ENCODE measurements around the gene DIDO1.
"Not testable (repeated sequence)": the region's sequence is repeated elsewhere in the genome, so short reads cannot be mapped to it uniquely, and the experiment has no call there.

Gene DIDO1

DNA sequence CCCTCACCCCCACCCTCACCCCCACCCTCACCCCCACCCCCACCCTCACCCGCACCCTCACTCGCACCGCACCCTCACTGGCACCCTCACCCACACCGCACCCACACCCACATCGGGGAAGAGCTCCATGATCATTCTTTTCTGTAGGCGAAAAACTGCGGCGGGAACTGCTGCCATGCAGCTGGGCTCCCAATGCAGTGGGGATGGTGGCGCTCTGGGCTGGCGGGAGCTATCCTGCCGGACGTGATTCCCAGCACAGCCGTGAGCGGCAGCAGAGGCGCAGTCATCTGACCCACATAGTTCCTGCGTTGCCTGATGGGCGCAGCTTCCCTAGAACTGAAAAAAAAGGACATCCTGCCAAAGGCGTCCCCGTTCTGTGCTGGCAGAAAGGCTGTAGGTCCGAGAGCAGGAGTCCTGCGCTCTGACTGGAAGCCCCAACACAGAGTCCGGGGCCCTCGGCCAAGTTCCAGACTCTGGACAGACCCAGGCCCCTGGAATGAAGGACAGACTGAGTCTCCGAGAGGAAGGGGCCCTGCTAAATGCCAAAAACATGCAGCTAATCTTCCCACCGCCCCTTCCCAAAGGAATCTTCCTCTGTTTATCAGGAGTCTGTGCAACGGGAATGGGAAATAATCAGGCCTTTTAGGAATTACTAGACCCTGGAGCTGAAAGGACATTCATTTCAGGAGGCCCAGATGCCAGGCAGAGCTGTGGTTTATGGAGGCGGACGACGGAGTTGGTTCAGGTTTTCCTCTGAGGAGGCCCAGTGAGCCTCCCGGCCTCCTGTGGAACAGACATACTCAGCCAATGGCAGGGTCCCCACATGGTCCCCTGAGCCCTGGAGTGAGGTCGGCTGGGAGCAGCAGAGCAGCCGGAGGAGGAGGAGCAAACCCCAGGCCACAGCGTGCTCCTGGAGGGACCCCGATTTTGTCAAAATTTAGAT lies 50.6 kb downstream of the DIDO1 start:
- Histone ChIP-seq H3K23ac (ENCODE audit: low read length in 2 of 2) (peak overlapping the region in 1 of 2 experiments; percentile 23), H3K27ac (ENCODE audit: low read length, poor library complexity, severe bottlenecking) (no peak overlapping the region), H3K18ac (ENCODE audit: low read depth in 1 of 2, low read length in 2 of 2) (peak overlapping the region; percentile 8 to 50), H2BK15ac (ENCODE audit: low read depth, poor library complexity, severe bottlenecking) (no peak overlapping the region), H2BK12ac (ENCODE audit: low read length in 2 of 2) (peak overlapping the region in 1 of 2 experiments; percentile 43), H3K9me3 (ENCODE audit: control insufficient read depth, low read length) (no peaks in the 10 kb centered on the region), H3K9ac (ENCODE audit: low read length) (peak overlapping the region; percentile 77), H2BK5ac (ENCODE audit: low read depth, low read length, poor library complexity, severe bottlenecking) (no peak overlapping the region), H3K4me3 (ENCODE audit: insufficient read depth in 1 of 2, low read depth in 1 of 2, low read length in 2 of 2) (peak overlapping the region in 1 of 2 experiments; percentile 62), H3K27me3 (ENCODE audit: control insufficient read depth in 1 of 2, insufficient read depth in 1 of 2, low read length in 2 of 2) (no peaks in the 10 kb centered on the region), H3K4ac (ENCODE audit: low read depth in 1 of 2, low read length in 2 of 2) (peak overlapping the region in 1 of 2 experiments; percentile 29), H2BK120ac (ENCODE audit: low read depth, low read length) (no peak overlapping the region), H2AFZ (ENCODE audit: low read depth, low read length) (no peak overlapping the region), H3K4me2 (ENCODE audit: low read length, poor library complexity, severe bottlenecking) (no peak overlapping the region), H4K8ac (ENCODE audit: low read length) (peak overlapping the region; percentile 72), H3K4me1 (ENCODE audit: control insufficient read depth, insufficient read depth, low read depth, low read length) (peaks cover 17% of the 10 kb centered on the region), H4K91ac (ENCODE audit: low read length) (peak overlapping the region; percentile 57), H3K14ac (ENCODE audit: low read length in 2 of 2) (no peak overlapping the region), H2AK5ac (ENCODE audit: low read length, severe bottlenecking) (no peak overlapping the region), H3K79me1 (replicated peaks; ENCODE audit: low read length, poor library complexity, severe bottlenecking) (peaks cover 15% of the 10 kb centered on the region), H3K36me3 (ENCODE audit: control insufficient read depth in 1 of 2, insufficient read depth in 2 of 2, low read depth in 1 of 2, low read length in 2 of 2) (peaks cover 13 to 27% of the 10 kb centered on the region in 2 experiments)
- 66% methylated on average over 32 of the region's 34 CpGs for WGBS
- DNase-seq = peak; percentile 89

DNA sequence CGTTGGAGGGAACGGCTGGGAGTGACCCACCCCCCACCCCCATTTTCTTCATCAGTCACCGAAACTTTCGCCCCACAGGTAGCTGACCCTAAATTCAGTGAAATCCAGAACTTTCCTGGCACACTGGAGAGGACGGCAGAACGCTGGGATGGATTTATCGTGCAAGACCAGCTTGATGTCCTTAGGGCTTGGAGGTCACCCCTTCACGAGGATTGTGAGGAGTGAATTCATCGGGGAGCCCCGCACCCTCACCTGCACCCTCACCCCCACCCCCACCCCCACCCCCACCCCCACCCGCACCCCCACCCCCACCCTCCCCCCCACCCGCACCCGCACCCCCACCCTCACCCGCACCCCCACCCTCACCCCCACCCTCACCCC lies 51.4 kb downstream of the DIDO1 start:
- H3K4me1 ChIP-seq (ENCODE audit: control insufficient read depth, insufficient read depth, low read depth, low read length) = peaks cover 17% of the 10 kb centered on the region
- no peak overlapping the region for H3K4me3 ChIP-seq (ENCODE audit: insufficient read depth in 1 of 2, low read depth in 1 of 2, low read length in 2 of 2)
- no peak overlapping the region for H3K27ac ChIP-seq (ENCODE audit: low read length, poor library complexity, severe bottlenecking)
- H4K8ac ChIP-seq (ENCODE audit: low read length) = no peak overlapping the region
- no peak overlapping the region for H2BK15ac ChIP-seq (ENCODE audit: low read depth, poor library complexity, severe bottlenecking)
- no peaks in the 10 kb centered on the region for H3K9me3 ChIP-seq (ENCODE audit: control insufficient read depth, low read length)
- H2AFZ ChIP-seq (ENCODE audit: low read depth, low read length) = no peak overlapping the region
- H3K14ac ChIP-seq (ENCODE audit: low read length in 2 of 2) = no peak overlapping the region
- H3K36me3 ChIP-seq (ENCODE audit: control insufficient read depth in 1 of 2, insufficient read depth in 2 of 2, low read depth in 1 of 2, low read length in 2 of 2) = peaks cover 7 to 19% of the 10 kb centered on the region in 2 experiments
- no peak overlapping the region for H4K91ac ChIP-seq (ENCODE audit: low read length)
- no peak overlapping the region for H3K18ac ChIP-seq (ENCODE audit: low read depth in 1 of 2, low read length in 2 of 2)
- no peak overlapping the region for H2BK120ac ChIP-seq (ENCODE audit: low read depth, low read length)
- no peak for DNase-seq
- no peak overlapping the region for H3K4ac ChIP-seq (ENCODE audit: low read depth in 1 of 2, low read length in 2 of 2)
- no peak overlapping the region for H2BK5ac ChIP-seq (ENCODE audit: low read depth, low read length, poor library complexity, severe bottlenecking)
- H2BK12ac ChIP-seq (ENCODE audit: low read length in 2 of 2) = no peak overlapping the region
- H3K9ac ChIP-seq (ENCODE audit: low read length) = no peak overlapping the region
- no peak overlapping the region for H2AK5ac ChIP-seq (ENCODE audit: low read length, severe bottlenecking)
- H3K79me1 ChIP-seq (replicated peaks; ENCODE audit: low read length, poor library complexity, severe bottlenecking) = peaks cover 8% of the 10 kb centered on the region
- WGBS = 88% methylated on average over 2 of the region's 14 CpGs
- no peak overlapping the region for H3K4me2 ChIP-seq (ENCODE audit: low read length, poor library complexity, severe bottlenecking)
- no peaks in the 10 kb centered on the region for H3K27me3 ChIP-seq (ENCODE audit: control insufficient read depth in 1 of 2, insufficient read depth in 1 of 2, low read length in 2 of 2)
- no peak overlapping the region for H3K23ac ChIP-seq (ENCODE audit: low read length in 2 of 2)

DNA sequence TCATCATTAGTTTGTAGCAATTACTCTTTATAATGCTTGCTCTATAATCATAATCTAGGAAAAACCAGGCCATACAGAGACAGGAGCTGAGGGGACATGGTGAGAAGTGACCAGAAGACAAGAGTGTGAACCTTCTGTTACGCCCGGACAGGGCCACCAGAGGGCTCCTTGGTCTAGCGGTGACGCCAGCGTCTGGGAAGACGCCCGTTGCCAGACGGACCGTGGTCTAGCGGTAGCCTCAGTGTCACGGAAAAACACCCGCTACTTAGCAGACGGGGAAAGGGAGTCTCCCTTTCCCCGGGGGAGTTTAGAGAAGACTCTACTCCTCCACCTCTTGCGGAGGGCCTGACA lies 52.6 kb downstream of the DIDO1 start:
- not testable (repeated sequence) for H2BK12ac ChIP-seq (ENCODE audit: low read length in 2 of 2); H3K27ac ChIP-seq (ENCODE audit: low read length, poor library complexity, severe bottlenecking); H4K8ac ChIP-seq (ENCODE audit: low read length); H3K4me2 ChIP-seq (ENCODE audit: low read length, poor library complexity, severe bottlenecking); H2BK120ac ChIP-seq (ENCODE audit: low read depth, low read length); H4K91ac ChIP-seq (ENCODE audit: low read length); H3K79me1 ChIP-seq (replicated peaks; ENCODE audit: low read length, poor library complexity, severe bottlenecking); H3K23ac ChIP-seq (ENCODE audit: low read length in 2 of 2); H3K4ac ChIP-seq (ENCODE audit: low read depth in 1 of 2, low read length in 2 of 2); H3K18ac ChIP-seq (ENCODE audit: low read depth in 1 of 2, low read length in 2 of 2); H2AFZ ChIP-seq (ENCODE audit: low read depth, low read length); H3K14ac ChIP-seq (ENCODE audit: low read length in 2 of 2); H2BK15ac ChIP-seq (ENCODE audit: low read depth, poor library complexity, severe bottlenecking); H3K4me3 ChIP-seq (ENCODE audit: insufficient read depth in 1 of 2, low read depth in 1 of 2, low read length in 2 of 2); H2BK5ac ChIP-seq (ENCODE audit: low read depth, low read length, poor library complexity, severe bottlenecking); H3K36me3 ChIP-seq (ENCODE audit: control insufficient read depth in 1 of 2, insufficient read depth in 2 of 2, low read depth in 1 of 2, low read length in 2 of 2); H3K27me3 ChIP-seq (ENCODE audit: control insufficient read depth in 1 of 2, insufficient read depth in 1 of 2, low read length in 2 of 2); H2AK5ac ChIP-seq (ENCODE audit: low read length, severe bottlenecking); H3K9me3 ChIP-seq (ENCODE audit: control insufficient read depth, low read length); H3K9ac ChIP-seq (ENCODE audit: low read length)
- H3K4me1 ChIP-seq (ENCODE audit: control insufficient read depth, insufficient read depth, low read depth, low read length) = peaks cover 16% of the 10 kb centered on the region
- peak; percentile 91 for DNase-seq
- WGBS = 0% methylated on average over 5 of the region's 15 CpGs

DNA sequence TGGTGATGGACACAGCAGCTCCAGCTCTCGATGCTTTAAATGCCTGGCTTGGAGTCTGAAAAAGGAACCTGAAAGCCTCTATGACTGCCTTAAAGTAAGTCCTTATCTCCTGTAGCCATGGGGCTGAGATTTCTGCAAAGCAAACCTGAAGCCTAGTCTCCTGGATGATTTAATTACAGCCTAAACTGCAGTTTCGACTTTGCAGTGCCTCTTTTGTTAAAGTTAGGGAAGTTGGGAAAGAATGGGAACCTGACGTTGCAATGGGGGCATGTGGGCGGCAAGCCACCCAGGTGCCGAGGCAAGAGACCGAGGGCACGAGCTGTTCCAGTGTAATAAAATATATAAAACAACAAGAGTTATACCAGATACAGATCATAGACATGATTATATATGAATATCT lies 53.0 kb downstream of the DIDO1 start:
- H2BK12ac ChIP-seq (ENCODE audit: low read length in 2 of 2) = peak overlapping the region in 1 of 2 experiments; percentile 46
- no peaks in the 10 kb centered on the region for H3K9me3 ChIP-seq (ENCODE audit: control insufficient read depth, low read length)
- no peak overlapping the region for H3K4me3 ChIP-seq (ENCODE audit: insufficient read depth in 1 of 2, low read depth in 1 of 2, low read length in 2 of 2)
- no peak overlapping the region for H2BK5ac ChIP-seq (ENCODE audit: low read depth, low read length, poor library complexity, severe bottlenecking)
- no peak overlapping the region for H3K18ac ChIP-seq (ENCODE audit: low read depth in 1 of 2, low read length in 2 of 2)
- no peaks in the 10 kb centered on the region for H3K27me3 ChIP-seq (ENCODE audit: control insufficient read depth in 1 of 2, insufficient read depth in 1 of 2, low read length in 2 of 2)
- H3K14ac ChIP-seq (ENCODE audit: low read length in 2 of 2) = no peak overlapping the region
- no peak overlapping the region for H3K27ac ChIP-seq (ENCODE audit: low read length, poor library complexity, severe bottlenecking)
- peaks cover 16% of the 10 kb centered on the region for H3K4me1 ChIP-seq (ENCODE audit: control insufficient read depth, insufficient read depth, low read depth, low read length)
- H4K91ac ChIP-seq (ENCODE audit: low read length) = no peak overlapping the region
- H2BK120ac ChIP-seq (ENCODE audit: low read depth, low read length) = no peak overlapping the region
- H3K23ac ChIP-seq (ENCODE audit: low read length in 2 of 2) = no peak overlapping the region
- peaks cover 2 to 9% of the 10 kb centered on the region in 2 experiments for H3K36me3 ChIP-seq (ENCODE audit: control insufficient read depth in 1 of 2, insufficient read depth in 2 of 2, low read depth in 1 of 2, low read length in 2 of 2)
- H2AK5ac ChIP-seq (ENCODE audit: low read length, severe bottlenecking) = no peak overlapping the region
- no peak overlapping the region for H3K4ac ChIP-seq (ENCODE audit: low read depth in 1 of 2, low read length in 2 of 2)
- no peak for DNase-seq
- no peak overlapping the region for H4K8ac ChIP-seq (ENCODE audit: low read length)
- no peaks in the 10 kb centered on the region for H3K79me1 ChIP-seq (replicated peaks; ENCODE audit: low read length, poor library complexity, severe bottlenecking)
- 45% methylated on average over 3 of the region's 7 CpGs for WGBS
- no peak overlapping the region for H2BK15ac ChIP-seq (ENCODE audit: low read depth, poor library complexity, severe bottlenecking)
- H3K9ac ChIP-seq (ENCODE audit: low read length) = no peak overlapping the region
- no peak overlapping the region for H3K4me2 ChIP-seq (ENCODE audit: low read length, poor library complexity, severe bottlenecking)
- no peak overlapping the region for H2AFZ ChIP-seq (ENCODE audit: low read depth, low read length)
